Tibial nerve (tissue), 4 donors: Measurements from ENCODE around the gene BRSK2. TPM values are rescaled to one million over a fixed set of nuclear protein-coding genes. Genes with fewer than 3 reads are reported as not detected.

Experiments
- DNase-seq, 2 donors: peaks; one replicate each; pipeline ENCODE4 v3.0.0-alpha.2; 2019; ENCODE audit warnings: low spot score in 2 of 2
- H3K27ac ChIP-seq, 4 donors: fragments of 200-600 bp; sonication (generic) in 3 of 4; one replicate each; pipeline ENCODE4 v1.5.1; 2017 to 2019; ENCODE audit warnings: mild to moderate bottlenecking in 1 of 4
- H3K27me3 ChIP-seq, 2 donors: fragments of 200-600 bp; sonication (generic) in 1 of 2; one replicate each; pipeline versions ENCODE4 v1.5.1 to v1.6.0; 2017 to 2019
- H3K36me3 ChIP-seq, 3 donors: fragments of 200-600 bp; sonication (generic); one replicate each; pipeline ENCODE4 v1.5.1; 2018 to 2019
- H3K4me1 ChIP-seq, 4 donors: fragments of 200-600 bp; sonication (generic) in 3 of 4; one replicate each; pipeline ENCODE4 v1.5.1; 2017 to 2019
- H3K4me3 ChIP-seq, 4 donors: fragments of 200-600 bp; sonication (generic) in 3 of 4; one replicate each; pipeline ENCODE4 v1.5.1; 2017 to 2019; ENCODE audit warnings: mild to moderate bottlenecking in 1 of 4, moderate library complexity in 1 of 4
- H3K9me3 ChIP-seq, 4 donors: fragments of 200-600 bp; sonication (generic) in 3 of 4; one replicate each; pipeline ENCODE4 v1.5.1; 2017 to 2019
- CTCF ChIP-seq, 5 experiments: fragments of 200-600 bp in 3 of 5; fragments of 450-650 bp in 2 of 5; sonication (generic) in 3 of 5; IDR thresholded peaks; one replicate each; pipeline ENCODE4 v1.5.1; 2016 to 2019; ENCODE audit warnings: antibody characterized with exemption in 5 of 5, mild to moderate bottlenecking in 3 of 5, moderate library complexity in 2 of 5
- EP300 ChIP-seq, 2 donors: sonication (generic); formaldehyde crosslinking; IDR thresholded peaks; one replicate each; pipeline ENCODE4 v1.6.1; 2017; ENCODE audit warnings: antibody characterized with exemption in 2 of 2, mild to moderate bottlenecking in 1 of 2
- POLR2A ChIP-seq, 2 donors: fragments of 450-650 bp; IDR thresholded peaks; one replicate each; pipeline ENCODE4 v1.6.1; 2017; ENCODE audit warnings: antibody characterized with exemption in 2 of 2, mild to moderate bottlenecking in 2 of 2, moderate library complexity in 2 of 2
- WGBS, 2 donors: methylation state at CpG; one replicate each; pipeline ENCODE4 v1.1.5; 2018; 5-methylcytosine and 5-hydroxymethylcytosine counted together
- total RNA-seq, 4 donors: library from RNA; depleted of rRNA; stranded (reverse); fragments of >200 nt; gene quantifications; one replicate each; pipeline ENCODE4 v1.1.0, GENCODE V29; 2016

Gene BRSK2
- total RNA-seq, 4 donors from 2014 or later, result 2.4 to 7.8 (median 4.6) TPM

GRCh38 chr11:1485504-1485885 is 95.8 kb downstream of the BRSK2 start:
- TF ChIP-seq POLR2A (IDR thresholded peaks at IDR 0.05) (no peak), CTCF (IDR thresholded peaks at IDR 0.05) (no peak), EP300 (IDR thresholded peaks at IDR 0.05) (no peak)
- Histone ChIP-seq H3K27ac (peak overlapping the region; percentile 61 to 88 (median 72)), H3K36me3 (peaks cover 0 to 7% (median 2%) of the 10 kb centered on the region in 3 donors), H3K9me3 (no peaks in the 10 kb centered on the region), H3K27me3 (no peaks in the 10 kb centered on the region), H3K4me3 (peak overlapping the region in 2 of 4 donors; percentile 20 to 41), H3K4me1 (peaks cover 0 to 94% (median 66%) of the 10 kb centered on the region in 4 donors)
- 64 to 65% methylated on average over 12 to 17 of the region's 17 CpGs for WGBS, 2 donors
- no peak for DNase-seq

GRCh38 chr11:1486054-1486825 is 96.5 kb downstream of the BRSK2 start, which contains the start of gene MOB2:
Gene MOB2, minus strand, starts transcription at chr11:1486779. Its CDS starts 223 bp downstream, at chr11:1486556.
- H3K27me3 ChIP-seq, result no peaks in the 10 kb centered on the region
- TF ChIP-seq EP300 (IDR thresholded peaks at IDR 0.05) (peak in 1 of 2 donors; percentile 22), CTCF (IDR thresholded peaks at IDR 0.05) (peak in 1 of 5 experiments; percentile 10), POLR2A (IDR thresholded peaks at IDR 0.05) (no peak)
- H3K4me3 ChIP-seq, result peak within 1 kb of the TSS; percentile 19 to 41 (median 21)
- peaks cover 0 to 92% (median 66%) of the 10 kb centered on the region in 4 donors for H3K4me1 ChIP-seq
- WGBS, 2 donors, result 20 to 22% methylated on average over 1 to 25 of the region's 31 CpGs
- H3K9me3 ChIP-seq, result no peaks in the 10 kb centered on the region
- no peaks in the 10 kb centered on the region for H3K36me3 ChIP-seq
- H3K27ac ChIP-seq, result peak within 1 kb of the TSS; percentile 61 to 88 (median 72)
- no peak for DNase-seq

GRCh38 chr11:1487091-1487850 is 97.5 kb downstream of the BRSK2 start:
- Histone ChIP-seq H3K36me3 (no peaks in the 10 kb centered on the region), H3K27ac (peak overlapping the region in 3 of 4 donors; percentile 32 to 88 (median 83)), H3K9me3 (no peaks in the 10 kb centered on the region), H3K27me3 (no peaks in the 10 kb centered on the region), H3K4me1 (peaks cover 0 to 81% (median 63%) of the 10 kb centered on the region in 4 donors), H3K4me3 (peak overlapping the region in 1 of 4 donors; percentile 22)
- WGBS, 2 donors, result 64 to 71% methylated on average over 20 of the region's 21 CpGs
- DNase-seq, result no peak
- no peak for TF ChIP-seq CTCF (IDR thresholded peaks at IDR 0.05)
- TF ChIP-seq EP300 (IDR thresholded peaks at IDR 0.05), result no peak
- no peak for TF ChIP-seq POLR2A (IDR thresholded peaks at IDR 0.05)

GRCh38 chr11:1487851-1488574 is 98.3 kb downstream of the BRSK2 start:
- no peaks in the 10 kb centered on the region for H3K27me3 ChIP-seq
- H3K27ac ChIP-seq, result peak overlapping the region in 3 of 4 donors; percentile 43 to 88 (median 83)
- no peak for TF ChIP-seq CTCF (IDR thresholded peaks at IDR 0.05)
- TF ChIP-seq EP300 (IDR thresholded peaks at IDR 0.05), result no peak
- TF ChIP-seq POLR2A (IDR thresholded peaks at IDR 0.05), result no peak
- no peak overlapping the region for H3K4me3 ChIP-seq
- 69 to 71% methylated on average over 22 to 23 of the region's 23 CpGs for WGBS, 2 donors
- no peaks in the 10 kb centered on the region for H3K36me3 ChIP-seq
- no peaks in the 10 kb centered on the region for H3K9me3 ChIP-seq
- DNase-seq, result no peak
- H3K4me1 ChIP-seq, result peaks cover 0 to 74% (median 58%) of the 10 kb centered on the region in 4 donors
